HG03196 (cell line): ENCODE results near the gene KCNS1.
"Not testable (repeated sequence)": the region's sequence is repeated elsewhere in the genome, so short reads cannot be mapped to it uniquely, and the experiment has no call there.

ENCODE experiments used
- ATAC-seq: cut with Tn5 transposase; IDR thresholded peaks from one replicate; pipeline ENCODE4 v1.9.1; 2021; ENCODE audit not compliant: unreplicated experiment

KCNS1 gene

GRCh38 chr20:45080867-45081624, 19.9 kb downstream of the KCNS1 start:
- no peak for ATAC-seq

GRCh38 chr20:45077559-45077958, 23.4 kb downstream of the KCNS1 start:
- ATAC-seq, result no peak

GRCh38 chr20:45073221-45073620, 27.7 kb downstream of the KCNS1 start:
- ATAC-seq, result no peak

GRCh38 chr20:45072066-45072465, 28.9 kb downstream of the KCNS1 start:
- no peak for ATAC-seq

DNA sequence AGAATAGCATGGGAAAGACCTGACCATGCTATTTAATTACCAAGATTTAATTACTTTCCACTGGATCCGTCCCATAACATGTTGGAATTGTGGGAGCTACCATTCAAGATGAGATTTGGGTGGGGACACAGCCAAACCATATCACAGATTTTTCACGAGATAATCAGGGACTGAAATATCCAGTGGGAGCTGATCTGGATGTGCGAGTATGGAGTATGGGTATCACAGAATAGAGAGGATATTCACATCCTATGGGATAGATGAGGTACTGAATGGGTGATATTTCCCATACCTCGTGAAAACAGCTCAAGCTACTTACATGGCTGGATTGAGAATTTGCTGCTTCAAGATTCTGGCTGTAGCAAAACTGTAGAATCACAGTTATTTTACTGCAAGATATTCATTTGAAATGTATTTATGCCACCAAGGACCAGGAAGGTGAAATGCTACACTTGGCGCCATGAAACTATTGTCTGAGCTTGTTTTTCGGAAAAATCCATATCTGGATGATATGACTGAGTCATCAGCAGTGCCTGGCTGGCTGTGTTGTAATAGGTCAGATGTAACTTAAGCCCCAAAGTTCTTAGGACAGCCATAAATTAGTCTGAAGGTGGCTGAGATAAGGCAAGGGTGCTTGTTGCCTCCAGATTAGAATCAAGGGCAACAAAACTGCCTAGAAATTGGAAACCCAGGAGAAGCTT, 29.8 kb downstream of the KCNS1 start:
- no peak for ATAC-seq

DNA sequence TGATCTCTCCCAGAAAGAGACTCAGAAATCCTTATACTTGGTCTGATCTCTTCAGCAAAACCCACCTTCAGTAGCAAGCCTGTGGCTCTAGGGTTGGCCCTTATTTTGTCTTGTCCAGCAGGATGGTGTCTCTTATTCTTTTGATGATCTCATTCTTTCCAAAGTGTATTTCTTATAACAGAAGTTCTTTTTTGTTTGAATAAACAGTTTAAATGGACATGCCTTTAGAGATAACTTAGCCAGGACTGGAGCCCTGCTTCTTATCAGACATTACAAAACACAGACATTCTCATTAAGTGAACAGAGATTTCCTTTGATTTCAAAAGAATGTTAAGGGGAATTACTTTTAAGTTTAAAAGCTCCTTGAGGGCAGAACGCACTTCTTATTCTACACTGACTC, 31.7 kb downstream of the KCNS1 start:
- no peak for ATAC-seq

DNA sequence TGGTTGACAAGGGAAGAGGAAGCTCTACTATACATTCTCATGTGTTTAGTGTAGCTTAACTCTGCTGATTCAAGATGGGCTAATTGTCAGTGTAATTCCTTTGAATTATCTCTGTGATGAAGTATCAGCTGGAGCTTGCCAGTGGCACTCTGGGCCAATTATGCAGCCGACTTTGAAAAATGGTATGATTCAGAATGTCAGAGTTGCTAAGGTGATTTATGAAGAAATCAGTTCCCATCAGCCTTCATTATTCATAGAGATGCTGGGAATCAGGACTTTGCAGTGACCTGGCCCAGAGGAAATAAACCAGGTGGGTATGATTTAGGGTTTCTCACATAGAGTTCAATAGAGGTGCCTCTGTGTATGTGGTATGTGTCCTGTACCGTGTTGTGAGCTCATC, 33.4 kb downstream of the KCNS1 start:
- ATAC-seq, result no peak

DNA sequence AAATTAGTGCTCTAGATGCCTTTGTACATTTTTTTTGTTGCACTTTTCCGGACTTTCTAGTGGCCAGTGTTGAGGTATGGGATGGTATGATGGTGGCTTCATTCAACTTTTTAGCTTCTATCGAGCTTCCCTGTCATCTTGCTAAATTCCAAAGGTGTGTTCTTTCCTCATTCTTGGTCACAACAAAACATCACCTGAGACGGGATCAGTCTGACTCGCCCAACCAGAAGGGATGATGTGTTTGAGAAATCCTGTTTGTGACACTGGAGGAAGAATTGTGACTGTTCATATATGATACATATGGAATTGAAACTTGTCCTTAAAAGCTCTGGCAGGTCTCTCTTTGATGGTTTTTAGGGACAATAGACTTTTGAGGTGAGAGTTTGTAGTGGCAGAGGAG, 33.8 kb downstream of the KCNS1 start:
- no peak for ATAC-seq

- ATAC-seq, result no peak
These were observed 34.6 kb downstream of the KCNS1 start for GRCh38 chr20:45066372-45066771.

GRCh38 chr20:45064812-45065211, 36.1 kb downstream of the KCNS1 start:
- ATAC-seq, result no peak

- ATAC-seq, result not testable (repeated sequence)
These were observed 37.8 kb downstream of the KCNS1 start for GRCh38 chr20:45063107-45063506.

- no peak for ATAC-seq
These were observed 39.7 kb downstream of the KCNS1 start for GRCh38 chr20:45061244-45061643.

GRCh38 chr20:45060294-45060693, 40.6 kb downstream of the KCNS1 start:
- ATAC-seq, result no peak

DNA sequence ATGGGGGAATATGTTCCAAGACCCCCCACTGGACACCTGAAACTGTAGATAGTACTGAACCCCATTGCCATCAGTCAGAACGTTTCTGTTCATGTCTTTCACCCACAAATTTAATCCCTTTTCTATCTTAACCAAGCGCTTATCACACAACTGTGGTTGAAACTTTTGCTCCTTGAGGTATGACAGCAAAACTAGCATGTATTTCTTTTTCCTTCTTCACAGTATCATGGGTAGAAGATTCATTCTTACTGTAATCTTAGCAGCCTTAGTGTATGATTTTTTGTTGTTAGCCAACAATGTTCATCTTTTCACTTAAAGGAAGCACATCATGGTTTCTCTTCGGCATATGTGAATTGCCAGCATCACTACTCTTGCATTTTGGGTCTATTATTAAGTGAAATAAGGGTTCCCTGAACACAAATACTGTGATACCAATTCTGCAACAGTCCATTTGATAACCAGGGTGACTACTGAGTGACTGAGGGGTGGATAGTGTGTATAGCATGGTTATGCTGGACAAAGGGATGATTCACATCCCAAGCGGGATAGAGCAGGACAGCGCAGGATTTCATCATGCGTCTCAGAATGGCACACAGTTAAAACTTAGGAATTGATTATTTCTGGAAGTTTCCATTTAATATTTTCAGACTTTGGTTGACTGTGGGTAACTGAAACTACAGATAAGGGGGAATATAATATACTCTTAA, 41.8 kb downstream of the KCNS1 start:
- ATAC-seq, result no peak

GRCh38 chr20:45058168-45058850, 42.6 kb downstream of the KCNS1 start:
- ATAC-seq, result no peak

GRCh38 chr20:45056473-45057173, 44.3 kb downstream of the KCNS1 start:
- no peak for ATAC-seq

DNA sequence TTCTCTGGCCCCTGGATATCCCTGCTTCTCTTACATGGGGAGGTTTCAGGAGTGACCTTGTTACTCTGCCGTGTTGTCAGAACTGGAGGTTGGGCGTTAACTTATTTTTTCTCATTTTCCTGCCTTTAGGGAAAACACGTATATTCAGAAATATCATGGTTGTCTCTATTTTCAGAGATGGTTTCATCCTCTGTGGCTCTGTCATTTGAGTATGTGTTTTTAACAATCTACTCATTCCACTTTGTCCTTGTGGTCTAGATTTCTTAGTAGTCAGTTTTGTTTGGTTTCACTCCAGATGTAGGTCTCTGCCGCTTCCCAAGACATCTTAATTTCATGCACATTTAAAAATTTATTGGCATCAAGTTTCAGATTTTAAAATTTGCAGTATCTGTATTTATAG, 45.9 kb downstream of the KCNS1 start:
- ATAC-seq, result no peak

GRCh38 chr20:45053430-45054351, 47.2 kb downstream of the KCNS1 start:
- ATAC-seq, result no peak

- no peak for ATAC-seq
These were observed 48.1 kb downstream of the KCNS1 start for GRCh38 chr20:45052698-45053429.
